A549 treated with RU486 at 1 μM for 4 hours (cell line): ENCODE measurements around the gene PLEKHG2. TPM values are rescaled to one million over a fixed set of nuclear protein-coding genes. Genes with fewer than 3 reads are reported as not detected.

Experiments
- total RNA-seq: library from RNA; stranded (reverse); fragments of 200-300 nt; extraction: Qiagen RNA extraction; gene quantifications from 5 replicates; pipeline ENCODE4 v1.2.3, GENCODE V29; 2022; ENCODE audit warnings: low read depth

PLEKHG2 gene, protein sequence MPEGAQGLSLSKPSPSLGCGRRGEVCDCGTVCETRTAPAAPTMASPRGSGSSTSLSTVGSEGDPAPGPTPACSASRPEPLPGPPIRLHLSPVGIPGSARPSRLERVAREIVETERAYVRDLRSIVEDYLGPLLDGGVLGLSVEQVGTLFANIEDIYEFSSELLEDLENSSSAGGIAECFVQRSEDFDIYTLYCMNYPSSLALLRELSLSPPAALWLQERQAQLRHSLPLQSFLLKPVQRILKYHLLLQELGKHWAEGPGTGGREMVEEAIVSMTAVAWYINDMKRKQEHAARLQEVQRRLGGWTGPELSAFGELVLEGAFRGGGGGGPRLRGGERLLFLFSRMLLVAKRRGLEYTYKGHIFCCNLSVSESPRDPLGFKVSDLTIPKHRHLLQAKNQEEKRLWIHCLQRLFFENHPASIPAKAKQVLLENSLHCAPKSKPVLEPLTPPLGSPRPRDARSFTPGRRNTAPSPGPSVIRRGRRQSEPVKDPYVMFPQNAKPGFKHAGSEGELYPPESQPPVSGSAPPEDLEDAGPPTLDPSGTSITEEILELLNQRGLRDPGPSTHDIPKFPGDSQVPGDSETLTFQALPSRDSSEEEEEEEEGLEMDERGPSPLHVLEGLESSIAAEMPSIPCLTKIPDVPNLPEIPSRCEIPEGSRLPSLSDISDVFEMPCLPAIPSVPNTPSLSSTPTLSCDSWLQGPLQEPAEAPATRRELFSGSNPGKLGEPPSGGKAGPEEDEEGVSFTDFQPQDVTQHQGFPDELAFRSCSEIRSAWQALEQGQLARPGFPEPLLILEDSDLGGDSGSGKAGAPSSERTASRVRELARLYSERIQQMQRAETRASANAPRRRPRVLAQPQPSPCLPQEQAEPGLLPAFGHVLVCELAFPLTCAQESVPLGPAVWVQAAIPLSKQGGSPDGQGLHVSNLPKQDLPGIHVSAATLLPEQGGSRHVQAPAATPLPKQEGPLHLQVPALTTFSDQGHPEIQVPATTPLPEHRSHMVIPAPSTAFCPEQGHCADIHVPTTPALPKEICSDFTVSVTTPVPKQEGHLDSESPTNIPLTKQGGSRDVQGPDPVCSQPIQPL (N-terminal part only)
- 38.2 to 63.9 TPM (median 46.0 TPM) in 5 replicates for total RNA-seq

DNA sequence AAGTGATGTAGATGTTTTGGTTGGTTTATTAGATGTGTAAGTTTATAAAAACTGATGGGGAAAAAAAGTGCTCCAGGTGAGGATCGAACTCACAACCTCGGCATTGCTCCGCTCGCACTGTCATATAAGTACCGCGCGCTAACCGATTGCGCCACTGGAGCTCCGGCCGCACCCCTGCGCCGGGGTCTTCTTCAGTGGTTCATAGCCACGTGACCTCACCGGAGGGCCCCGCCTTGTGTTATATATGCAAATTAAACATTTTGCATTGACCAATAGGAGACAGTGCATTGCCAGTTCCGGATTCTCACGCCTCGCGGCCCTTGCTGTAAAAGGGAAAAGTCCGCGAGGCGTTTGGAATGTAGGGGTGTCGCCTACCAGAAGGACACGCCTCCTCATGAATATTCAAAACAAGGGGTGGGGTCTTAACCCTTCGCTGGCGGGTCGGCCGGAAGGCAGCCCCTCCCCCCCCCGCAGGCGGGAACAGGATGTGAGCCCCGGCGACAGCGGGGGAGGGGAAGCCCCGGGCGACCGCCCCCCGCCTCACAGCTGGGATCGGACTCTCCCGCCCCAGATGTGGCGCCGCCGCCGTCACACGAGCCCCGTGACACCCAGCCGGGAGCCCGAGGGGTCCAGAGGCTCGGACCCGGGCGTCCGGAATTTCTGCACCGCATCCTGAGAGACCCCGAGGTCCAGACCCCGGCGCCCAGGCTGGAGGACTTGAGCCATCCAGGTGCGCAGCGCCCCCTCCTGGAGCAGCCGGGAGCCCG lies at the start of gene PLEKHG2:
Gene PLEKHG2 (plus strand): TSS at position 570 of the 767 bp plus-strand sequence. CDS start 1,418 bp downstream, outside the sequence.

DNA sequence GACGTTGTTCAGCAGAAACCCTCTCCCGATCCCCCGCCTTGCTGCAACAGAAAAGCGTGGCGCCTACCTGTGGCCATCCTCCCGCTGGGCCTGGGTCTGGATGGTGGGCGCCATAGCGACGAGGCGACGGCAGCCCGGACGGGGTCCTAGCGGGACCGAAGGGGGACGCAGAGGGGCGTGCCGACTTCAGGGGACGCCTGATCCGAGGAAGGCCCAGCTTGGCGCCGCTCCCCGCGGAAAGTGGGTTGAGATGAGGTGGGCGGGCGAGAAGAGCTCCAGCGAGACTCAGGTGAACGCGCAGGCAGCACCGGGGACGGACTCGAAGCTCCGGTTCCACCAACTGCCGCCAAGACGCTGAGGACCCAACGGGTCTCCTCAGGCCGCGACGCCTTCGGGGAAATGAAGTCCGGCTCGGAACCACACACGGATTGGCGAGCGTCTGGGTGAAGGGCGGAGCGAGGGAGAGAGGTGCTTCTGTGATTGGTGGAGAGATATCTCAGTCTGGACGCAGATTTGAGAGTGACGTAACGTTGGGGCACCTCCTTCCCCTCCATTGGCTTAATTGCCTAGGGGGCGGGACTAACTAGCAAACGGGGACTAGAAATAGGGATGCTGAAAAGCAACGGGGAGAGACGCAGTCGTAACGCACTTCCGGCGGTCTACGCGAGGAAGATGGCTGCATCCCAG lies 21.6 kb upstream of the PLEKHG2 start, which contains the start of the genes MED29 and PAF1:
Gene MED29 (plus strand): TSS at position 628 of the 687 bp plus-strand sequence. CDS start 45 bp downstream, at position 673.
Gene PAF1 (minus strand): TSS at position 356 of the 687 bp plus-strand sequence. CDS start 242 bp downstream, at position 114.

DNA sequence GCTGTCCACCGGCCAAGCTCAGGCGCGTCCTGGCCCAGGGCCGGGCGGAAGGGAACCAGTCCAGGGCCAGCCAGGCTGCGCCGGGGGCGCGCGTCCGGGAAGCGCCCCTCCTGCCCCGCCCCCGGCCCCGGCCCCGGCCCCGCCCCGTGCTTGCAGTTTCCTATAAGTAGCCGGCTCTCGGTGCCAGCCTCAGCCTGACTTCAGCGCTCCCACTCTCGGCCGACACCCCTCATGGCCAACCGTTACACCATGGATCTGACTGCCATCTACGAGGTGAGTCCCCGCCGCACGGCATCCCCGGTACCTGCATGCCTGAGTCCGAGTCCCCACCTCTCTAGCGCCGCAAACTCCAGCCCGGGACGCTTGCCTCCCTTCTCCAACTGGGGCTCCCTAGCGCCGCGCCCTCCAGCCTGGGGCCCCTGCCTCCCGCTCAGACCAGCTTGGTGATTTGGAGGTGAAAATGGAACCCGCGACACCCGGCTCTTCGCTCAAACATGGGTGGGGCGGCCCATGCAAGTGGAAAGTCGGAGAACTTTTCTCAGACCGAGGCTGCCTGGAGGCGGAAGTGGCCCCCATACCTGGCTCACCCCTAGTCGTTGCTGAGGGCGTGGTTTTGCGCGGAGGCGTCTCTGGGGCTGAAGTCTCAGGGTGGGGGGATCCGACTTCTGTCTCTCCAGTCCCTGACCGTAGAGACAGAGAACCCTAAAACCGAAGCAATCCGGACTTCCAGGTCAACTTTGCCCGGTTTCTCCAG lies 5.6 kb upstream of the PLEKHG2 start, which contains the start of gene ZFP36:
Gene ZFP36 (plus strand): TSS at position 192 of the 754 bp plus-strand sequence. CDS start 58 bp downstream, at position 250.

DNA sequence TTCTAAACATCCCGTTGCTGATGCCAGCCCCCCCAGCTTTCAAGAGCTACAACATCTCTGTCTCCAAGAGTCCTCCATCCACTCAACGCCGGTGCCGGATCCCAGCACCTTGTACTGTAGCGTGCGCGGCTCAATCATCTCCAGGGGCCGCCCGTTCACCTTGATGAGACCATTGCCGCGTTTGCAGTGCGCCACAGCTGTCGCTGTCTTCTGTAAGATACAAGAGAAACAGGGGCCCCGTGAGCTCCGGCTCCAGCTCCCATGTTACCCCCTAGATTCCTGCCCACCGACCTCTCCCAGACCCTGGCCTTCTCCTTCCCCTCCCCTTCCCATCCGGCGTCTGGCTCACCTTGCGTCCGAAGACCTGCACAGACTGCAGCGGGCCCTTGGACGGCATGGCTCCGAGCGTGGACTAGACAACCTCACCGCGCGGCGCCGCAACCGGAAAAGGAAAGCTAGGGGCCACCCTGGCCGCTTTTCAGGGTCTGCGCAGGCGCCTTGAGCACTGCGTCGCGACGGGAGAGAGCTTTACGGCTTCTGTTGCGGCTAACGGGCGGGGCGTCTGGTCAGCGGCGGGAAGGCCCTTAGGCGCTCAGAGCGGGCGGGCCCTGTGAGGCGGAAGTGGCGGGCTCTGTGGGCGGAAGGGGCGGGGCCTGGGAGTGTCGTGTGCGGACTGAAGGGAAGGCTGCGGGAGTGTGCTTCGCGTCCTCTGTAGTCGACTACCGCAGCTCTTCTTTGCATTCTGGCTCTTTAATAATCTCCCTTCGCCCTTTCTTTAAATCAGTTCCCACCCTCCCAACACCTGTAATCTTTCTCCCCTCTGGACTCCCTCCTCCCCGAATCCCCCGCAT lies 23.3 kb downstream of the PLEKHG2 start, which contains the start of gene RPS16:
Gene RPS16 (minus strand): TSS at position 451 of the 851 bp plus-strand sequence. CDS start 54 bp downstream, at position 397.

DNA sequence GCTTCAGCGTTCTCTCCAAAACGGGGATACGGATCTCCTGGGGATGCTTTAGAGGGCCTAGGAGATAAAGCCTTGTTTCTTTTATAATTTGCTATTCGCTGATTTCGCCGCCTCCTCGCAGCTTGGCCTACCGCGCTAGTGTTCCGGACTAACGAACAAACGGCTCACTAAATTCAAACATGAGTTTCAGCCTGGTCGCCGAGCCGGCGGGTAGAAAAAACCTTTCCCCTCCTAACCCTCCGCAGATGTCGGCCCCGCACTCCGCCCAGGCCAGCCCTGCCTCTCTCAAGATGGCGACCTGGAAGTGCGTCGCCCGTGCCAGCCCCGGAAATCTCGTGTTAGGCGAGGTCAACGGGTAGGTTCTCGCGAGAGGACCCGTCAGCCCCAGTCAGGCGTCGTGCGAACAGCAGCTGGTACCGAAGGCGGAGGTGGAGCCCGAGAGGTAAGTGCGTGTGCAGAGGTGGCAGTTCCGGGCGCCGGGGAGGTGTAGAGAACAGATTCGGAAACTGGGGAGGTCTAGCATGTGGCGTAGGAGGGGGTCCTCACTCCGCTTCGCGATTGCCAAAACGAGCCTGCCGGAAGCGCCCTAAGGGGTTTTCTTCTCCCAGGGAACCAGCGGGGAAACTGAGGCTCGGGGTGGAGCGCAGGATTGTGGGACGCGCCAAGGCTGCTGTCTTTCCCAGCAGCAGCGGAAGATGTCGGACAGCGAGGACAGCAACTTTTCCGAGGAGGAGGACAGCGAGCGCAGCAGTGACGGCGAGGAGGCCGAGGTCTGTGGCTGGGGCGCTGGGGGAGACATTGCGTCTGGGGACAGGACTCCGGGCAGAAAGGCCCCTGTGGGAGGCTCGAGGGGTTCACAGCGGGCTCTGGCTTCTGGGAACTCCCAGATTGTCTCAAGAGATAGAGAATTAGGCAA lies 33.0 kb downstream of the PLEKHG2 start, which contains the start of gene SUPT5H:
Gene SUPT5H (plus strand): TSS at position 387 of the 916 bp plus-strand sequence. CDS start 309 bp downstream, at position 696.

Other genes with a start within 250 kb of the PLEKHG2 start
- 1.1 to 1.7 TPM (median 1.5 TPM) in 5 replicates for gene NCCRP1, start 215.7 kb upstream of the PLEKHG2 start, total RNA-seq
- gene SYCN, start 208.4 kb upstream of the PLEKHG2 start, total RNA-seq, result not detected in 5 replicates
- gene IFNL3, start 167.7 kb upstream of the PLEKHG2 start, total RNA-seq, result not detected in 5 replicates
- gene IFNL4, start 163.8 kb upstream of the PLEKHG2 start, total RNA-seq, result not detected in 5 replicates
- gene IFNL2, start 144.3 kb upstream of the PLEKHG2 start, total RNA-seq, result not detected in 5 replicates
- 0.23 to 0.28 TPM in 2 of 5 replicates, not detected in the others for gene IFNL1, start 116.3 kb upstream of the PLEKHG2 start, total RNA-seq
- 8.1 to 13.5 TPM (median 12.4 TPM) in 5 replicates for gene LRFN1, start 91.8 kb upstream of the PLEKHG2 start, total RNA-seq
- gene GMFG, start 76.6 kb upstream of the PLEKHG2 start, total RNA-seq, result 0.66 to 0.81 TPM (median 0.67 TPM) in 3 of 5 replicates, not detected in the others
- gene SAMD4B, start 70.2 kb upstream of the PLEKHG2 start, total RNA-seq, result 108 to 185 TPM (median 171 TPM) in 5 replicates
- gene PAF1, start 21.6 kb upstream of the PLEKHG2 start, total RNA-seq, result 67.3 to 78.0 TPM (median 73.7 TPM) in 5 replicates
- 59.2 to 65.9 TPM (median 63.2 TPM) in 5 replicates for gene MED29, start 21.3 kb upstream of the PLEKHG2 start, total RNA-seq
- 57.1 to 99.4 TPM (median 73.3 TPM) in 5 replicates for gene ZFP36, start 5.8 kb upstream of the PLEKHG2 start, total RNA-seq
- gene RPS16, start 23.3 kb downstream of the PLEKHG2 start, total RNA-seq, result 6,019 to 7,343 TPM (median 7,191 TPM) in 5 replicates
- gene SUPT5H, start 32.9 kb downstream of the PLEKHG2 start, total RNA-seq, result 166 to 195 TPM (median 192 TPM) in 5 replicates
- 173 to 236 TPM (median 217 TPM) in 5 replicates for gene TIMM50, start 68.2 kb downstream of the PLEKHG2 start, total RNA-seq
- 6.3 to 11.9 TPM (median 11.1 TPM) in 5 replicates for gene DLL3, start 86.3 kb downstream of the PLEKHG2 start, total RNA-seq
- gene SELENOV, start 102.5 kb downstream of the PLEKHG2 start, total RNA-seq, result not detected in 5 replicates
- 8.0 to 10.9 TPM (median 9.2 TPM) in 5 replicates for gene EID2B, start 120.2 kb downstream of the PLEKHG2 start, total RNA-seq
- gene EID2, start 127.5 kb downstream of the PLEKHG2 start, total RNA-seq, result 27.0 to 55.8 TPM (median 49.7 TPM) in 5 replicates
- not detected in 5 replicates for gene LGALS13, start 189.9 kb downstream of the PLEKHG2 start, total RNA-seq
- gene LGALS16, start 243.2 kb downstream of the PLEKHG2 start, total RNA-seq, result not detected in 5 replicates